Stimulated activated CD8-positive, alpha-beta memory T cell treated with anti-CD3 and anti-CD28 coated beads, Interleukin-15, amount 100 ng/mL, for 48 hours (primary cell): ENCODE results near the gene ARL13B.
"Not testable (repeated sequence)": the region's sequence is repeated elsewhere in the genome, so short reads cannot be mapped to it uniquely, and the experiment has no call there.

Source experiments
- DNase-seq, 2 donors: peaks; one replicate each; pipeline ENCODE4 v3.0.0-alpha.2; 2020; ENCODE audit warnings: low read depth in 2 of 2

ARL13B gene

GRCh38 chr3:94062513-94063404, 82.8 kb downstream of the ARL13B start, which contains the start of the genes DHFR2 and NSUN3:
TSS of gene DHFR2 (minus strand) at chr3:94062916. CDS start at chr3:94061511, 1,405 bp downstream.
TSS of gene NSUN3 (plus strand) at chr3:94063061. CDS start at chr3:94063127, 66 bp downstream.
- peak; percentile 66 to 76 for DNase-seq

GRCh38 chr3:94063496-94064119, 83.7 kb downstream of the ARL13B start:
- DNase-seq = no peak

- no peak for DNase-seq
Observed at GRCh38 chr3:94064243-94064860, 84.4 kb downstream of the ARL13B start.

GRCh38 chr3:94065122-94065521, 85.2 kb downstream of the ARL13B start:
- DNase-seq = no peak

GRCh38 chr3:94065819-94066480, 86.0 kb downstream of the ARL13B start:
- DNase-seq = no peak

GRCh38 chr3:94066506-94067500, 86.8 kb downstream of the ARL13B start:
- DNase-seq = no peak

GRCh38 chr3:94069194-94069813, 89.3 kb downstream of the ARL13B start:
- DNase-seq = no peak

GRCh38 chr3:94070341-94070911, 90.5 kb downstream of the ARL13B start:
- no peak for DNase-seq

- no peak for DNase-seq
Observed at GRCh38 chr3:94071713-94072284, 91.8 kb downstream of the ARL13B start.

GRCh38 chr3:94076055-94076454, 96.1 kb downstream of the ARL13B start:
- no peak for DNase-seq

- DNase-seq = not testable (repeated sequence)
Observed at GRCh38 chr3:94080552-94080951, 100.6 kb downstream of the ARL13B start.

GRCh38 chr3:94081884-94082283, 101.9 kb downstream of the ARL13B start:
- DNase-seq = no peak

GRCh38 chr3:94082391-94082937, 102.5 kb downstream of the ARL13B start:
- no peak for DNase-seq

GRCh38 chr3:94083261-94083660, 103.3 kb downstream of the ARL13B start:
- no peak for DNase-seq

GRCh38 chr3:94089126-94089525, 109.2 kb downstream of the ARL13B start:
- no peak for DNase-seq

- no peak for DNase-seq
Observed at GRCh38 chr3:94092086-94092485, 112.1 kb downstream of the ARL13B start.

- DNase-seq = no peak
Observed at GRCh38 chr3:94093151-94093550, 113.2 kb downstream of the ARL13B start.

GRCh38 chr3:94095111-94095510, 115.2 kb downstream of the ARL13B start:
- no peak for DNase-seq

GRCh38 chr3:94098452-94098851, 118.5 kb downstream of the ARL13B start:
- no peak for DNase-seq
